CD4-positive, alpha-beta T cell treated with Interleukin-21 for 1 hour (primary cell): ENCODE results near the gene PIEZO2.
"Not testable (repeated sequence)": the region's sequence is repeated elsewhere in the genome, so short reads cannot be mapped to it uniquely, and the experiment has no call there.

Experiments
- DNase-seq: peaks from one replicate; pipeline ENCODE4 v3.0.0-alpha.2; 2020

PIEZO2 gene

DNA sequence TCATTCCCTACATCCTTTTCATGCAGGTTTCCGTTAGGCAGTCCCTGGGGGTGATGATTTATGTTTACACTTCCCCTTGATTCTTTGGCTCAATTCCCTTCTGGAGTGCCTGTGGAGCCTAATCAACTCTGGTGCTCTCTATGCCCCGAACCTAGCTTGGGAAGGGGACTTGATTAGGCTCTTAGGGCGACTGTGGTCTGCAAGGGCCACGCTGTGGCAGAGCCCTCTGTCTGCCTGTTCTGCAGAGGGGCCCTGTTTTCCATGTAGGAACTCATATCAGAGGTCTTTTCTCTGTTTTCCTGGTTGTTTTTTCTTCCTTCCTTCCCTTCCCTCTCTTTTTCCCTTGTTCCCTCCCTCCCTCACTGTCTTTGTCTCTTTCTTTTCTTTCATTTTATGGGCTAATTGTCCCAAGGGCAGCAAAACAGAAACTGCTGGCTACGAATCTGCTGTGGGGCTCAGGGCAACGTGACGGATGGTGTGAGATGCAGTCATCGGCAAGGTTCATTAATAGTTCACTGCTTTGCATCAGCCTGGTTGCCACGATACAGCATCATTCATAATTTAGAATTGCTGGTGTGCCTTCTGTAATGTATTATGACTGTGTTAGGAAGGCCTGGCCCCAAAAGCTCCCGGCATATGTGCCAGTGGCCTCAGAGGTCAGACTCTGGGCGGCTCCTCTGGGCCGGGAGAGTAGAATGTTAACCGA is 489.0 kb downstream of the PIEZO2 start:
- no peak for DNase-seq

DNA sequence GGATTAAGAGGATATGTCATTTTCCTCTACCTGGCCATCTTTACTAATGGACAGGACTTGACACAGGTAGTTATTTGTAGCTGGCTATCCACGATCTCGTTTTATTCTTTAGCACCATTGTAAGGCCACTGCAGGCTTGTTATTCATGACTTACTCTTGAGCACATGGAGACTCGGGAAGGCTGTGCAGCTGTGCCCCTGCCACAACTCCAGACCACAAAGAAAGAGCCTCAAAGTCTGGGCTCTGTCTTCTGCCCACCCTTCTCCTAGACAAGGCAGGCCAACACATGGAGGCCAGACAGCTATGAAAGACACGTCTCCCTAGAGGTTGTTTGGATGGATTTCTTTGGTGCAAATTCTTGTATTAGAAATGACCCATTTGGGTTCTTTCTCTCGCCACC is 489.8 kb downstream of the PIEZO2 start:
- DNase-seq, result no peak

DNA sequence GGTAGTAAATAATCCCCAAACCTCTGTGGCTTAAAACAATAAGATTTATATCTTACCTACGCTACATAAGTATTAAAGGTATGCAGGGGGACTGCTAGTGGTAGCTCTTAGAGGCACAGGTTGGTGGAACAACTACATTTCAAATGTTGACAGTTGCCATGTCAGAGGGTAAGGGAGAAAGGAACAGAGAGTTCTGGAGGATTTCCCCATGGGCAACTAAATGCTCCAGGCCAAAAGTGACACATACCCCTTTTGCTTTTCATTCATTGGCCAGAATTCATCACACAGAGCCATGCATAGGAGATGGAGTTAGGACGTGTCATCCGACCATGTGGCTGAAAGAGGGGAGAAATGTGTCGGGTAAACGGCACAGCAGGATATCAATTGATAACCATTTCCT is 490.4 kb downstream of the PIEZO2 start:
- DNase-seq, result no peak

DNA sequence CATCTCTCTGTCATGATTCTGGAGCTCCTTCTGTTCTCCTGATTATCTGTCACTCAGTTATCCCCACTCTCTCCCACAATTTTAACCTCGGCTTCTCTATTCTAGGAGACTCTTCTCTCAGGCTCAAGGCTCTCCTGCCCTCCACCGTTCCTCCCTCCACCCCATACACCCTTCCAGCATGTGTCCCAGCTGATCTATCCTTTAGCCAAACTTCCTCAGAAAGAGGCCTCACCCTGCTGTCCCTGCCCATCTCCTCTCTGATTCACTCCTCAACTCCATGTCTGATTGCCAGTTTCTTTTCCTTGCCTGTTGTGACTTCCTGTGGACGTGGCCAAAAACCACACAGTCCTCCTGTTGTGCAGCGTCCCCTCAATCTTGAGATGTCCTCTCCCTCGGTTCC is 505.4 kb downstream of the PIEZO2 start:
- not testable (repeated sequence) for DNase-seq

GRCh38 chr18:10642915-10643524 is 506.3 kb downstream of the PIEZO2 start:
- not testable (repeated sequence) for DNase-seq

DNA sequence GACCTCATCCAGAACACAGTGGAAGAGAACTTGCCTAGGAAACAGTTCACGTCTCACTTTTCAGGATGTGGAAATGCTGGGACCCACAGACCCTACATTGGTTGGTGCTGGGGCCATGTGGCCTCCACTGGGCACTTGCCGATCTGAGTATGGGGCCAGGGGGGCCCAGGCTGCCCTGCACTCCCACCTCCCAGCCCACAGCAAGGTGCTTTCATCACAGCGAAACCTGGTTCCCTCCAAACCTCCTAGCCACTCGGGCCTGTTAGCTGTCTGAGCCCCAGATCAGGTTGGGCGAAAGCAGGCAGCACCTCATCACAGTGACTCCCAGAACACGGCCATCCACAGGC is 510.9 kb downstream of the PIEZO2 start:
- not testable (repeated sequence) for DNase-seq

- not testable (repeated sequence) for DNase-seq
Measured at GRCh38 chr18:10637858-10638538, 511.4 kb downstream of the PIEZO2 start.

GRCh38 chr18:10629076-10629475 is 520.3 kb downstream of the PIEZO2 start:
- not testable (repeated sequence) for DNase-seq

GRCh38 chr18:10626606-10627213 is 522.7 kb downstream of the PIEZO2 start:
- DNase-seq, result not testable (repeated sequence)

DNA sequence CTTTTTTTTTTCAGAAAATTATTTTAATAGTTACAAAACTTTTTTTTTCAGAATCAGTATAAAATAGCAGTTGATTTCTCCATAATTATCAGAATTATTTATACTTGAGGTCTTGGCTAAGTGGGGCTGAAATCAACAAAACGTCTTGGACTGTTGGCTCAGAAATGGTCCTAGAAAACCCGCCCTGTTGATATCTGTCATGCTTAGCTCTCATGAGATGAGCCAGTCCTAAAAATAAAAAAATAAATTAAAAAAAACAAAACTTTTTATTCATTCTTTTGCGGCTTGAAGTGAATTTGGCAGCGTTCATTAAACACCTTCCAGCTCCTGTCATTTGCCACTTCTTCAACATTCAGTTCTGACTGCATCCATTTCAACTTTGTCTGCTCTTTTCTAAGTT is 525.8 kb downstream of the PIEZO2 start:
- DNase-seq, result not testable (repeated sequence)

DNA sequence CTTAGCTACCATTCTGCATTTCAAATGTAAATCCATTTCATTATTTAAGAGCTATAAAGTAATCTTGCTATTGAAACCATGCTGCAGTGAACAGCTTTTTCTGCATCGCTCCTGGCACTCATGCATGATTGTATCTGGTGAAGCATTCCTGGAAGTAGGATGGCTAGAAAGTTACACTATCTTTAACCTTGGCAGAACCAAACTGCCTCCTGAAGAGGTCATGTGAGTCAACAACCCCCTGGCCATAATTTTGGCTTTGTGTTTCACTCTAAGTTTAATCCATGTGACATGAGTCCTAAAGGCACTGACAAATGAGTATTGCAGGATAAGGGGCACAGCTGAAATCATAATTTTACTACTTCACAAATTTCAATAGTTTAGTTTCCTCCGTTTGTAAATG is 526.4 kb downstream of the PIEZO2 start:
- DNase-seq, result not testable (repeated sequence)

DNA sequence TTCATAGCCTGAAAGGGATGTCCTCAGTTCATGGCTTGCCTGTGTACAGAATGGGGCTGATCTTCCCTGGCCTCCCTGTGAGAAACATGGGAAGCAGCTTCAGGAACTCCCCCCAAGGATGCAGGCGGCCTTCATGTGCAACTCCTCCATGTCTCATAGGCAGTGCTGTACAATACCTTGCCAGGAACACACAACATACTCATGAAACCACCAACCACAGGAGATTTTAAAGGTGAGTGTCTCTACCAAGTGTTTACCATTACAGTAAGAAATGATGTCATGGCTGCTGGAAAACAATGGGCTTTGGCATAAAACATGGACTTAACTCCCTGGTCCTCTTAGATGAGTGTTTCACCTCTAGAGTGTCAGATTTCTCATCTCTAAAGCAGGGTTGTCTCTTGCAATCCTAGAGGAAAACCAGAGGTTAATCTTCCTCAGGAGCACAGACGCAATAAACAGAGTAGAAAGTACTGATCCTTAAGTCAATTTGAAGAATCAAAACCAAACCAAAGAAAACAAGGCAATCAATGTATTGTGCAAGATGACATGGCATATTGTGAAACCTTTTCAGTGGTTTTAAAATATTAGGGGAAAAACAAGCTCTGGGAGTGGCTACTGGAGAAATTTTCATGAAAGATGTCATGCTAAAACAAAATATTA is 528.6 kb downstream of the PIEZO2 start:
- DNase-seq, result not testable (repeated sequence)
